HepG2 (cell line): ENCODE measurements around the gene OR11H7. TPM values are rescaled to one million over a fixed set of nuclear protein-coding genes. Genes with fewer than 3 reads are reported as not detected.

Experiments used
- ATAC-seq: fragments of 200-7000 bp; cut with Tn5 transposase; 3 replicates; pipeline ENCODE4 v1.9.1; 2020; ENCODE audit warnings: mild to moderate bottlenecking, moderate library complexity
- BruUV-seq: library from RNA; stranded (reverse); fragments of 400-500 nt; replicated peaks from 2 replicates; lab custom pipeline; 2021; lab: Mats Ljungman, UMichigan
- CTCF ChIA-PET: fragments of 300-600 bp; formaldehyde crosslinking; extraction: SDS; loops from one replicate; lab custom pipeline; 2021; ENCODE audit warnings: low total read pairs, inconsistent platforms, low intra/inter-chr PET ratio; lab: Yijun Ruan, JAX
- POLR2A ChIA-PET: fragments of 350-600 bp; sonication (Branson Sonifier 250); formaldehyde crosslinking; loops from one replicate; lab custom pipeline; 2020; ENCODE audit warnings: antibody characterized with exemption, inconsistent platforms; lab: Yijun Ruan, JAX
- DNase-seq: peaks from one replicate; pipeline ENCODE4 v3.0.0-alpha.2; 2015; ENCODE audit warnings: low spot score
- FAIRE-seq: peaks from 3 replicates; lab custom pipeline; 2011; peaks lifted over from hg19 to GRCh38; lab: Jason Lieb, UNC
- H2AFZ ChIP-seq: one replicate; pipeline ENCODE4 v1.6.1; 2011; ENCODE audit warnings: low read length, inconsistent platforms
- H3K27ac ChIP-seq: fragments of 300-600 bp; 3 replicates; pipeline ENCODE4 v1.8.0; 2011; ENCODE audit warnings: mixed run types, mild to moderate bottlenecking, mixed read lengths, low read length, inconsistent platforms; ENCODE audit not compliant: insufficient read depth; ENCODE audit errors: extremely low read length
- H3K27me3 ChIP-seq, 2 experiments: fragments of 200-600 bp in 1 of 2; 2 replicates in 1 of 2; 3 replicates in 1 of 2; pipeline versions ENCODE4 v1.6.0 to v1.8.0; 2011; ENCODE audit warnings: low read length in 2 of 2, mild to moderate bottlenecking in 2 of 2, moderate library complexity in 2 of 2, inconsistent platforms in 1 of 2; ENCODE audit not compliant: insufficient read depth in 2 of 2, control insufficient read depth in 1 of 2
- H3K36me3 ChIP-seq, 2 experiments: fragments of 200-600 bp in 1 of 2; replicated peaks in 1 of 2; 2 replicates in 1 of 2; 3 replicates in 1 of 2; pipeline versions ENCODE4 v1.5.1 to v1.8.0; 2011; ENCODE audit warnings: low read length in 2 of 2, inconsistent platforms in 1 of 2; ENCODE audit not compliant: insufficient read depth in 2 of 2, control insufficient read depth in 1 of 2
- H3K4me1 ChIP-seq: 2 replicates; pipeline ENCODE4 v1.5.1; 2012; ENCODE audit warnings: low read length, inconsistent platforms; ENCODE audit not compliant: insufficient read depth
- H3K4me2 ChIP-seq: 2 replicates; pipeline ENCODE4 v1.6.0; 2011; ENCODE audit warnings: low read depth, low read length, inconsistent platforms
- H3K4me3 ChIP-seq, 3 experiments: fragments of 200-600 bp in 1 of 3; sonication (generic), shearing (Covaris generic) in 1 of 3; replicated peaks in 1 of 3; 2 replicates each; pipeline ENCODE4 v1.5.1; 2011 to 2016; ENCODE audit warnings: low read length in 3 of 3, inconsistent platforms in 2 of 3, low read depth in 2 of 3, mild to moderate bottlenecking in 2 of 3, control low read depth in 1 of 3, mixed read lengths in 1 of 3; ENCODE audit not compliant: insufficient read depth in 1 of 3
- H3K79me2 ChIP-seq: one replicate; pipeline ENCODE4 v1.6.1; 2011; ENCODE audit warnings: low read length, inconsistent platforms; ENCODE audit not compliant: insufficient read depth
- H3K9ac ChIP-seq: 2 replicates; pipeline ENCODE4 v1.6.0; 2011; ENCODE audit warnings: mild to moderate bottlenecking, low read depth, low read length, inconsistent platforms; ENCODE audit not compliant: insufficient read depth
- H3K9me3 ChIP-seq: 2 replicates; pipeline ENCODE4 v1.5.1; 2012; ENCODE audit warnings: mild to moderate bottlenecking, low read length
- H4K20me1 ChIP-seq: 2 replicates; pipeline ENCODE4 v1.6.0; 2011; ENCODE audit warnings: inconsistent platforms, mild to moderate bottlenecking, low read length, moderate library complexity; ENCODE audit not compliant: insufficient read depth
- AHR ChIP-seq: IDR thresholded peaks from 2 replicates; pipeline ENCODE4 v1.6.1; 2018; ENCODE audit warnings: missing genetic modification reagents, missing compliant biosample characterization
- CENPT ChIP-seq: sonication (generic); formaldehyde crosslinking; IDR thresholded peaks from 2 replicates; pipeline ENCODE4 v1.8.0; 2022; ENCODE audit warnings: low read depth, mild to moderate bottlenecking, moderate library complexity, missing genetic modification reagents
- FLYWCH1 ChIP-seq: sonication (generic); formaldehyde crosslinking; IDR thresholded peaks from 2 replicates; pipeline ENCODE4 v1.8.1; 2023; ENCODE audit warnings: mild to moderate bottlenecking, missing genetic modification reagents
- FOXC1 ChIP-seq: sonication (generic); formaldehyde crosslinking; IDR thresholded peaks from 2 replicates; pipeline ENCODE4 v1.8.0; 2022; ENCODE audit warnings: mild to moderate bottlenecking, missing genetic modification reagents, borderline replicate concordance
- FOXM1 ChIP-seq: sonication (generic); formaldehyde crosslinking; IDR thresholded peaks from 2 replicates; pipeline ENCODE4 v1.5.0; 2020; ENCODE audit warnings: missing genetic modification reagents
- GRHL1 ChIP-seq: sonication (generic); formaldehyde crosslinking; conservative IDR thresholded peaks from 2 replicates; pipeline ENCODE4 v1.8.0; 2022; ENCODE audit warnings: missing genetic modification reagents
- ISL2 ChIP-seq: sonication (generic); formaldehyde crosslinking; IDR thresholded peaks from 2 replicates; pipeline ENCODE4 v1.5.0; 2020; ENCODE audit warnings: missing genetic modification reagents
- KDM2A ChIP-seq: sonication (generic); formaldehyde crosslinking; IDR thresholded peaks from 2 replicates; pipeline ENCODE4 v1.4.0; 2020; ENCODE audit warnings: low read depth, missing genetic modification reagents, borderline replicate concordance
- POLR2A ChIP-seq, 2 experiments: IDR thresholded peaks; 2 replicates each; pipeline ENCODE4 v1.6.1; 2011; ENCODE audit warnings: low read depth in 2 of 2, low read length in 2 of 2, mild to moderate bottlenecking in 1 of 2, moderate library complexity in 1 of 2; ENCODE audit not compliant: insufficient read depth in 1 of 2
- SNRNP70 ChIP-seq: fragments of 200-400 bp; formaldehyde crosslinking; IDR thresholded peaks from 2 replicates; pipeline ENCODE4 v1.6.1; 2017; ENCODE audit warnings: mild to moderate bottlenecking, low read depth, low read length, moderate library complexity
- ZNF205 ChIP-seq: IDR thresholded peaks from 2 replicates; pipeline ENCODE4 v1.6.1; 2018; ENCODE audit warnings: missing biosample characterization, missing genetic modification reagents
- ZNF678 ChIP-seq: sonication (generic); formaldehyde crosslinking; IDR thresholded peaks from 2 replicates; pipeline ENCODE4 v1.4.0; 2020; ENCODE audit warnings: mild to moderate bottlenecking, missing genetic modification reagents
- ZNF775 ChIP-seq: sonication (generic); formaldehyde crosslinking; IDR thresholded peaks from 2 replicates; pipeline ENCODE4 v1.4.0; 2020; ENCODE audit warnings: missing genetic modification reagents, mild to moderate bottlenecking, moderate library complexity, borderline replicate concordance
- WGBS: methylation state at CpG from one replicate; pipeline ENCODE4 v1.1.6; 2017; ENCODE audit warnings: low lambda C conversion rate; 5-methylcytosine and 5-hydroxymethylcytosine counted together
- in situ Hi-C: cut with HindIII; loops from 2 replicates; pipeline ENCODE4 v1.10.0; 2017; ENCODE audit warnings: low pct_unique_long_range_greater_than_20kb; ENCODE audit not compliant: extremely low pct_ligation_motif_present
- intact Hi-C: fragments of 100-400 bp; cut with micrococcal nuclease; formaldehyde crosslinking; loops from one replicate; pipeline ENCODE4 v1.10.0; 2022; ENCODE audit not compliant: unreplicated experiment
- polyA plus RNA-seq, 8 experiments: library from polyadenylated mRNA; depleted of rRNA in 3 of 8; stranded (reverse) in 7 of 8; unstranded in 1 of 8; fragments of >200 nt; fragmentation: Illumina TruSeq in 4 of 8; extraction: Trizol in 4 of 8; gene quantifications; 2 replicates each; pipeline versions ENCODE4 v1.2.1 to v1.2.3, GENCODE V29; 2011 to 2016; ENCODE audit warnings: low read depth in 4 of 8, missing spikeins in 1 of 8, mixed read lengths in 1 of 8; ENCODE audit not compliant: insufficient read depth in 1 of 8
- total RNA-seq, 5 experiments: library from RNA; depleted of rRNA; stranded (reverse); fragments of >200 nt; fragmentation: Illumina TruSeq; extraction: Trizol; gene quantifications; 2 replicates each; pipeline ENCODE4 v1.2.3, GENCODE V29; 2016; ENCODE audit warnings: low read depth in 1 of 5

Gene OR11H7
- total and polyA plus RNA-seq, 2 of the 13 experiments (the other 11 are each of a cell fraction or from before 2014, with no cell fraction given) = not detected

GRCh38 chr14:20197459-20197858, 31.3 kb upstream of the OR11H7 start:
- intact Hi-C loops (no loop called here), in situ Hi-C loops (no loop called here)
- 36% methylated on average over 6 of the region's 6 CpGs for whole genome bisulfite sequencing
- Histone ChIP-seq H3K79me2 (no peaks in the 10 kb centered on the region), H3K36me3 (no peaks in the 10 kb centered on the region), H4K20me1 (no peaks in the 10 kb centered on the region), H3K27me3 (0 out of 5 replicates have a peak, but pooled peaks cover 0 to 8% of the 10 kb centered on the region in 2 experiments), H3K27ac (no peak overlapping the region), H2AFZ (no peak overlapping the region), H3K9me3 (no peaks in the 10 kb centered on the region), H3K4me1 (no peaks in the 10 kb centered on the region), H3K4me3 (no peak overlapping the region), H3K4me2 (no peak overlapping the region), H3K9ac (no peak overlapping the region)
- no TSS peak for BruUV-seq
- no peak for FAIRE-seq
- TF ChIP-seq FOXC1 = no peak
- no peak for TF ChIP-seq KDM2A (CRISPR knock-in tag)
- TF ChIP-seq POLR2A (IDR thresholded peaks at IDR 0.05; ENCODE audit: insufficient read depth in 1 of 2, low read depth in 2 of 2, low read length in 2 of 2) = no peak
- TF ChIP-seq SNRNP70 = no peak
- TF ChIP-seq ZNF205 = no peak
- no peak for TF ChIP-seq AHR (CRISPR knock-in tag)
- no peak for TF ChIP-seq ZNF775
- no peak for TF ChIP-seq FOXM1 (CRISPR knock-in tag)
- TF ChIP-seq FLYWCH1 (CRISPR knock-in tag) = no peak
- no peak for TF ChIP-seq ZNF678 (CRISPR knock-in tag)
- no peak for TF ChIP-seq ISL2 (CRISPR knock-in tag)
- TF ChIP-seq GRHL1 (CRISPR knock-in tag) = no peak
- TF ChIP-seq CENPT (CRISPR knock-in tag) = no peak
- no peak for ATAC-seq
- DNase-seq = no peak
- POLR2A ChIA-PET = no interaction called here
- CTCF ChIA-PET = no interaction called here
